Gastrocnemius medialis (tissue), 4 donors: Measurements from ENCODE around the gene HTRA3. TPM values are rescaled to one million over a fixed set of nuclear protein-coding genes. Genes with fewer than 3 reads are reported as not detected.
A peak's percentile ranks its signal among the peaks of the same experiment; 100 is the strongest.

Source experiments
- ATAC-seq, 2 donors: fragments of 150-250 bp; one replicate each; pipeline ENCODE4 v1.9.1; 2016
- DNase-seq, 2 donors: peaks; one replicate each; pipeline ENCODE4 v3.0.0-alpha.2; 2019
- H3K27ac ChIP-seq, 4 donors: fragments of 200-600 bp; sonication (generic); 1 replicate in 1 of 4; 2 replicates in 3 of 4; pipeline ENCODE4 v1.5.1; 2016 to 2018; ENCODE audit warnings: mild to moderate bottlenecking in 2 of 4, moderate library complexity in 1 of 4
- H3K27me3 ChIP-seq, 3 donors: fragments of 200-600 bp; sonication (generic) in 2 of 3; 1 replicate in 1 of 3; 2 replicates in 2 of 3; pipeline versions ENCODE4 v1.5.1 to v1.6.0; 2016 to 2019; ENCODE audit warnings: mild to moderate bottlenecking in 1 of 3, moderate library complexity in 1 of 3
- H3K36me3 ChIP-seq, 2 donors: fragments of 200-600 bp; sonication (generic) in 1 of 2; one replicate each; pipeline ENCODE4 v1.5.1; 2017 to 2018
- H3K4me1 ChIP-seq, 2 donors: fragments of 200-600 bp; sonication (generic) in 1 of 2; one replicate each; pipeline ENCODE4 v1.5.1; 2016 to 2017; ENCODE audit warnings: mild to moderate bottlenecking in 2 of 2
- H3K4me3 ChIP-seq, 4 donors: fragments of 200-600 bp; sonication (generic) in 3 of 4; 1 replicate in 1 of 4; 2 replicates in 3 of 4; pipeline ENCODE4 v1.5.1; 2016 to 2019; ENCODE audit warnings: mild to moderate bottlenecking in 2 of 4
- H3K9me3 ChIP-seq, 3 donors: fragments of 200-600 bp; sonication (generic) in 2 of 3; 1 replicate in 1 of 3; 2 replicates in 2 of 3; pipeline ENCODE4 v1.5.1; 2016 to 2019
- POLR2A ChIP-seq, 2 donors: fragments of 450-650 bp; IDR thresholded peaks; one replicate each; pipeline ENCODE4 v1.6.1; 2017; ENCODE audit warnings: antibody characterized with exemption in 2 of 2, mild to moderate bottlenecking in 2 of 2, moderate library complexity in 2 of 2
- in situ Hi-C, 4 donors: fragments of 200-750 bp; cut with MboI; loops; one replicate each; pipeline versions ENCODE4 v1.15.0 to v1.8.0; 2017; ENCODE audit warnings: low sequenced_read_pairs in 4 of 4
- intact Hi-C: fragments of 100-400 bp; cut with DNase I; formaldehyde crosslinking; loops from one replicate; pipeline ENCODE4 v1.15.1; 2023; ENCODE audit warnings: low total_unique reads
- total RNA-seq, 4 donors: library from RNA; depleted of rRNA; stranded (reverse); fragments of >200 nt; gene quantifications; one replicate each; pipeline versions ENCODE4 v1.1.0 to v1.2.3, GENCODE V29; 2016
- TF ChIP-seq, protein P1 (sequence below), 5 experiments: fragments of 450-650 bp in 3 of 5; fragments of 200-600 bp in 2 of 5; sonication (generic) in 2 of 5; IDR thresholded peaks in 4 of 5; conservative IDR thresholded peaks in 1 of 5; 1 replicate in 4 of 5; 2 replicates in 1 of 5; pipeline ENCODE4 v1.5.1; 2016 to 2019; ENCODE audit warnings: antibody characterized with exemption in 5 of 5, mild to moderate bottlenecking in 3 of 5, moderate library complexity in 3 of 5

Gene HTRA3
- total RNA-seq, 4 donors from 2014 or later, result 8.4 to 22.2 (median 16.0) TPM

DNA sequence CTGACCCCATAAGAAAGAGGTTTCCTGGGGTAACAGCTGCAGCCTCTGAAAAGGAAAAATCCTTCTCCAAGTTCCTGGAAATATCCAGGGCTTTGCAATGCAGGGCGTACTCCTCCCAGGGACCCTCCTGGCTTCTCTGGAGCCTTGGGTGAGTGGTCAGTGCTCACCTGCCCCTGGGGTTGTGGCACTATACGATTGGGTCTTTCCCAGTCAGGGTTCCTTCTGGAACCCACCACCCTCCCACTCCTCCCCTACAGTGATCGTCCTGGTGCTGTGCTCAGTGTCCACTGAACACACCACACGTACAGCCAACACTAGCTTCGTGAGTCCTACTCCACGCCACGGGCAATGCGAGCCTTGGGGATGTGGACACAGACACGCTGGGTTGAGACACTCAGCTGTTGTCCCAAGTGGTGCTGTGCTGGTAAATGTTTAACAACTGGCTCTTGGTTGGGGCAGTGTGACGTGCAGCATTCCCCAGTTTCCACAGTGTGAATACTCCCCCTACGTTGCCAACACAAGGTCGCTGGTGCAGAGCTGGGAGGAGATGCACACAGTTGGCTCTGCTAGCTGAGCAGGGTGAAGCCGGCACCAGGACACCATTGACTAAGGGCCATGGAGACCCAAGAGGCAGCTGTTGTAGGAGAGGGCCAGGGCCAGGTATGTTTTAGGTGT lies 65.4 kb downstream of the HTRA3 start:
- Histone ChIP-seq H3K27me3 (no peaks in the 10 kb centered on the region), H3K36me3 (no peaks in the 10 kb centered on the region), H3K9me3 (no peaks in the 10 kb centered on the region), H3K4me1 (peaks cover 21 to 23% of the 10 kb centered on the region in 2 donors), H3K27ac (no peak overlapping the region), H3K4me3 (no peak overlapping the region)
- DNase-seq (no peak), ATAC-seq (no peak)
- intact Hi-C loops, result loop anchor here (5.0 kb wide), 1 partner anchor 57 kb away; no protein-coding TSS in a partner anchor
- TF ChIP-seq, protein P1, sequence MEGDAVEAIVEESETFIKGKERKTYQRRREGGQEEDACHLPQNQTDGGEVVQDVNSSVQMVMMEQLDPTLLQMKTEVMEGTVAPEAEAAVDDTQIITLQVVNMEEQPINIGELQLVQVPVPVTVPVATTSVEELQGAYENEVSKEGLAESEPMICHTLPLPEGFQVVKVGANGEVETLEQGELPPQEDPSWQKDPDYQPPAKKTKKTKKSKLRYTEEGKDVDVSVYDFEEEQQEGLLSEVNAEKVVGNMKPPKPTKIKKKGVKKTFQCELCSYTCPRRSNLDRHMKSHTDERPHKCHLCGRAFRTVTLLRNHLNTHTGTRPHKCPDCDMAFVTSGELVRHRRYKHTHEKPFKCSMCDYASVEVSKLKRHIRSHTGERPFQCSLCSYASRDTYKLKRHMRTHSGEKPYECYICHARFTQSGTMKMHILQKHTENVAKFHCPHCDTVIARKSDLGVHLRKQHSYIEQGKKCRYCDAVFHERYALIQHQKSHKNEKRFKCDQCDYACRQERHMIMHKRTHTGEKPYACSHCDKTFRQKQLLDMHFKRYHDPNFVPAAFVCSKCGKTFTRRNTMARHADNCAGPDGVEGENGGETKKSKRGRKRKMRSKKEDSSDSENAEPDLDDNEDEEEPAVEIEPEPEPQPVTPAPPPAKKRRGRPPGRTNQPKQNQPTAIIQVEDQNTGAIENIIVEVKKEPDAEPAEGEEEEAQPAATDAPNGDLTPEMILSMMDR (IDR thresholded peaks at IDR 0.05 in 4 of 5, conservative IDR thresholded peaks at IDR 0.05 in 1 of 5), result no peak
- in situ Hi-C loops, result no loop called here

DNA sequence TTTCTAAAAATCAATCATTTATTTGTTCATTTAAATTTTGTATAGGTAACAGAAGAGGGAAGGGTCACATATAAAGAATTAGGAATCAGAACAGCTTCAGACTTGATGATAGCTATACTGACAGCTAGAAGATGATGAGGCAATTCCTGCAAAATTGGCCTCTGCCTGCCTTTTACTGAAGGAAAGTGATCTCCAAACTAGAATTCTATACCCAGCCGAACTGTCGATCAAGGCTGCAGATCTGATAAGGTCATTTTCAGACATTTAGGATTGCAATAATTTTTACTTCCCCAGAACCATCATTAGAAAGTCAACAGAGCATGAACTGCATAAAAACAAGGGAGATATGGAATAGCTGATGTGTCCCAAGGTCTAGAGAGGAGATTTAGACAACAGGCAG lies 66.3 kb downstream of the HTRA3 start:
- H3K4me1 ChIP-seq, result peaks cover 21 to 22% of the 10 kb centered on the region in 2 donors
- H3K27me3 ChIP-seq, result no peaks in the 10 kb centered on the region
- H3K27ac ChIP-seq, result peak overlapping the region in 1 of 4 donors; percentile 20
- no peak for TF ChIP-seq POLR2A (IDR thresholded peaks at IDR 0.05)
- TF ChIP-seq, protein P1 (IDR thresholded peaks at IDR 0.05 in 4 of 5, conservative IDR thresholded peaks at IDR 0.05 in 1 of 5), result no peak
- no peak for ATAC-seq
- H3K9me3 ChIP-seq, result no peaks in the 10 kb centered on the region
- no peak for DNase-seq
- intact Hi-C loops, result no loop called here
- no peaks in the 10 kb centered on the region for H3K36me3 ChIP-seq
- in situ Hi-C loops, result no loop called here
- H3K4me3 ChIP-seq, result no peak overlapping the region

DNA sequence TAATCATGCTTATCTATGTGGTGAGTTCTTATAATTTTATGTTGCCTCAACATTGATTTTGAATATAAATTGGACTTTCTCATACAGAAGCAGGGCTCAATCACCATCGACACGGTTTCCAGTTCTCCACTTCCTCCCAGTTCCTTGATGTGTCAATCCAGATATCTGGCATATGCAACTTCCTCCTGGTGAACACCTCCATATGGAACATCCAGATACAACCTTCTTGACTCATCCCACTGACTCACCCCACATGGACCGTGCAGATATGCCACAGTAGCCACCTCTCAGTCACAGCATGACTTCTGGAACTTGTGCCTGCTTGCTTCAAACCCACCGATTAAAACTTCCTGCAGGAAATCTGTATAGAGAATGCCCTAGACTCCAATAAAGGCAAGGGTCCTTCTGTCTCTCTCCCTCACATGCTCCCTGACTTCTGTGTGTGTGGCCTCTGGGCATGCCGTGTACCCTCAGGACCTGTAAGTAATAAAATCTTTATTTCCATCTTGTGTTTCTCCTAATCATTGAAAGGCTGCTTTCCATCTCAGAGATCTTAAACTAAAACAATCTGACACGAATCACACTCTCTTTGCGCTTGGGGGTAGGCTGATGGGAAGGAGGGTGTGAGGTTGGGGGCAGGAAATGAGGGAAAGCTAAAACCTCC lies 67.0 kb downstream of the HTRA3 start:
- intact Hi-C loops (no loop called here), in situ Hi-C loops (no loop called here)
- no peaks in the 10 kb centered on the region for H3K9me3 ChIP-seq
- no peak for ATAC-seq
- no peak for TF ChIP-seq POLR2A (IDR thresholded peaks at IDR 0.05)
- TF ChIP-seq, protein P1 (IDR thresholded peaks at IDR 0.05 in 4 of 5, conservative IDR thresholded peaks at IDR 0.05 in 1 of 5), result no peak
- H3K27me3 ChIP-seq, result no peaks in the 10 kb centered on the region
- no peak for DNase-seq
- H3K4me1 ChIP-seq, result peaks cover 21% of the 10 kb centered on the region in 2 donors
- no peak overlapping the region for H3K27ac ChIP-seq
- H3K36me3 ChIP-seq, result no peaks in the 10 kb centered on the region
- no peak overlapping the region for H3K4me3 ChIP-seq

DNA sequence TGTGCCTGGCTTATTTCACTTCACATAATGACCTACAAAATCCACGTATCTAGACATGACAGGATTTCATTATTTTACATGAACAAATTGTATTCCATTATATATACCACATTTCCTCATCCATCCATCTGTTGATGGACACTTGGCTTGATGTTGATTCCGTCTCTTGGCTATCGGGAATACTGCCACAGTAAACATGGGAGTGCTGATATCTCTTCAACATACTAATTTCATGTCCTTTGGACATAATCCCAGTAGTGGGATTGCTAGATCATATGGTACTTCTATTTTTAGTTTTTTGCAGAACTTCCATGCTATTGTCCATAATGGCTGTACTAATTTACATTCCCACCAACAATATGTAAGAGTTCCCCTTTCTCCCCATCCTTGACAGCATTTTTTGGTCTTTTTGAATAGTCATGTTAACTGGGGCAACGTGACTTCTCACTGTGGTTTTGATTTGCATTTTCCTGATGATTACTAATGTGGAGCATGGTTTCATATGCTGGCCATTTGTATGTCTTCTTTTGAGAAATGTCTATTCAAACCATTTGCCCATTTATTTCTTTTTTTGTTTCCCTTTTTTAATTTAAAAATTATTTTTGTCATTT lies 68.9 kb downstream of the HTRA3 start:
- ATAC-seq (no peak), DNase-seq (no peak)
- Histone ChIP-seq H3K27me3 (no peaks in the 10 kb centered on the region), H3K27ac (no peak overlapping the region), H3K36me3 (no peaks in the 10 kb centered on the region), H3K4me3 (no peak overlapping the region), H3K9me3 (no peaks in the 10 kb centered on the region), H3K4me1 (peaks cover 20 to 23% of the 10 kb centered on the region in 2 donors)
- intact Hi-C loops, result no loop called here
- TF ChIP-seq POLR2A (IDR thresholded peaks at IDR 0.05), result no peak
- TF ChIP-seq, protein P1 (IDR thresholded peaks at IDR 0.05 in 4 of 5, conservative IDR thresholded peaks at IDR 0.05 in 1 of 5), result no peak
- in situ Hi-C loops, result no loop called here
